GM20000 (cell line): ENCODE data around the gene SLC30A2.

Source experiments
- DNase-seq: peaks from one replicate; pipeline ENCODE4 v3.0.0; 2012; ENCODE audit warnings: low spot score
- CTCF ChIP-seq: IDR thresholded peaks from 2 replicates; pipeline ENCODE4 v1.5.1; 2012; ENCODE audit warnings: mild to moderate bottlenecking, control low read depth; ENCODE audit errors: extremely low read depth, missing control alignments

The SLC30A2 gene

GRCh38 chr1:25999041-25999800, 46.7 kb downstream of the SLC30A2 start:
- TF ChIP-seq CTCF, result no peak
- no peak for DNase-seq

- TF ChIP-seq CTCF, result peak; percentile 90
- peak; percentile 89 for DNase-seq
Observed at GRCh38 chr1:25997828-25998761, 47.8 kb downstream of the SLC30A2 start, which contains the start of gene PAFAH2. PAFAH2 (minus strand) TSS chr1:25998063; CDS start chr1:25990816, 7,247 bp downstream.

GRCh38 chr1:25996966-25997827, 48.7 kb downstream of the SLC30A2 start:
- no peak for TF ChIP-seq CTCF
- DNase-seq, result peak; percentile 43

GRCh38 chr1:25994402-25995150, 51.3 kb downstream of the SLC30A2 start:
- DNase-seq, result no peak
- TF ChIP-seq CTCF, result no peak

GRCh38 chr1:25993197-25993951, 52.5 kb downstream of the SLC30A2 start:
- no peak for DNase-seq
- TF ChIP-seq CTCF, result no peak

GRCh38 chr1:25992689-25993171, 53.2 kb downstream of the SLC30A2 start:
- TF ChIP-seq CTCF, result no peak
- no peak for DNase-seq
